ENCODE measurements around the gene EDARADD. TPM values are rescaled to one million over a fixed set of nuclear protein-coding genes. Genes with fewer than 3 reads are reported as not detected.

Gene EDARADD
- total and polyA plus RNA-seq, 2 of the 13 experiments (the other 11 are each of a cell fraction or from before 2014, with no cell fraction given) = 0.03 TPM; not detected in 1

GRCh38 chr1:236522937-236523703 lies 129.0 kb downstream of the EDARADD start (continued):
- TF ChIP-seq ZNF891 (CRISPR knock-in tag; IDR thresholded peaks at IDR 0.05) (no peak; the same call in 1 of the 2 replicates), ZBTB39 (CRISPR knock-in tag; IDR thresholded peaks at IDR 0.05) (no peak), ZNF3 (CRISPR knock-in tag; IDR thresholded peaks at IDR 0.05) (no peak), ZBTB25 (CRISPR knock-in tag; IDR thresholded peaks at IDR 0.05) (no peak), PCBP1 (IDR thresholded peaks at IDR 0.05; ENCODE audit: borderline replicate concordance, low read depth, low read length) (no peak), SP4 (CRISPR knock-in tag; IDR thresholded peaks at IDR 0.05) (no peak), ZNF230 (CRISPR knock-in tag; IDR thresholded peaks at IDR 0.05) (no peak), RFX5 (IDR thresholded peaks at IDR 0.05; ENCODE audit: low read depth, low read length) (no peak), ARNT2 (CRISPR knock-in tag; IDR thresholded peaks at IDR 0.05; ENCODE audit: low read depth) (0 out of 2 replicates have a peak, but pooled peaks have one; percentile 5), CEBPG (CRISPR knock-in tag; IDR thresholded peaks at IDR 0.05) (no peak), SSRP1 (CRISPR knock-in tag; IDR thresholded peaks at IDR 0.05) (no peak), ZBTB26 (CRISPR knock-in tag; IDR thresholded peaks at IDR 0.05; ENCODE audit: borderline replicate concordance) (no peak), AFF4 (CRISPR knock-in tag; IDR thresholded peaks at IDR 0.05) (no peak), ZMYM2 (CRISPR knock-in tag; IDR thresholded peaks at IDR 0.05) (no peak), ARID5B (CRISPR knock-in tag; IDR thresholded peaks at IDR 0.05) (peak; percentile 62), SKI (IDR thresholded peaks at IDR 0.05; ENCODE audit: partially characterized antibody) (peak; percentile 12), ZNF430 (CRISPR knock-in tag; IDR thresholded peaks at IDR 0.05) (peak; percentile 35; the same call in 1 of the 2 replicates), PLRG1 (conservative IDR thresholded peaks at IDR 0.05) (no peak)

All from HepG2 (cell line).